KG1 (cell line): ENCODE measurements around the gene PTAFR.

Source experiments
- DNase-seq: peaks from one replicate; lab custom pipeline; 2025; lab: John Stamatoyannopoulos, UW

Gene PTAFR

DNA sequence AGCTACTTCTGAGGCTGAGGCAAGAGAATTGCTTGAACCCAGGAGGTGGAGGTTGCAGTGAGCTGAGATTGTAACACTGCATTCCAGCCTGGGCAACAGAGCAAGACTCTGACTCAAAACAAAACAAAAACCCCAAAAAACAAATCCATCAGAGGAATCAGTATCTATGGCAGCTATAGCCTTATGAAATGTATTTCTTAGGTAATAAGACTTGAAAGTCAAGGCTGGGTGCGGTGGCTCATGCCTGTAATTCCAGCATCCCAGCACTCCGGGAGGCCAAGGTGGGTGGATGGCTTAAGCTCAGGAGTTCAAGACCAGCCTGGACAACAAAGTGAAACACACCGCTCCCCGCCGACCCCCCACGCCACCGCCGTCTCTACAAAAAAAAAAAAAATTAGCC is 56.9 kb downstream of the PTAFR start:
- DNase-seq: no peak

DNA sequence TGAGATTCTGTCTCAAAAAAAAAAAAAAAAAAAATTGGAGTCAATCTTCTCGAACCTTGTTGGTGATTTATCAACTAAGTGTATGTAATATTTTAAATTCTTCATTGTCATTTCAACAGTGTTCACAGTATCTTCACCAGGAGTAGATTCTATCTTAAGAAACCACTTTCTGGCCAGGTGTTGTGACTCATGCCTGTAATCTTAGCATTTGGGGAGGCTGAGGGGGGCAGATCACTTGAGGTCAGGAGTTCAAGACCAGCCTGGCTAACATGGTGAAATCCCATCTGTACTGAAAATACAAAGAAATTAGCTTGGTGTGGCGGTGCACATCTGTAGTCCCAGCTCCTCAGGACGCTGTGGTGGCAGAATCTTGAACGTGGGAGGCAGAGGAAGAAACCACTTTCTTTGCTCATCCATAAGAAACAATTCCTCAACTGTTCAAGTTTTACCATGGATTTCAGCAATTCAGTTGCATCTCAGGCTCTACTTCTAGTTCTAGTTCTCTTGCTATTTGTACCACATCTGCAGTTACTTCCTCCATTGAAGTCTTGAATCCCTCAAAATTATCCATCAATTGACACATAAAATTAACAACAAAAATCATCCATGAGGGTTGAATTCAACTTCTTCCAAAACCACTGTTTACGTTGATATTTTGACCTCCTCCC is 57.7 kb downstream of the PTAFR start:
- DNase-seq: no peak

GRCh38 chr1:28115267-28115666 is 61.2 kb downstream of the PTAFR start:
- DNase-seq: peak; percentile 57

- no peak for DNase-seq
These were observed 61.6 kb downstream of the PTAFR start for GRCh38 chr1:28114844-28115243.

- DNase-seq: no peak
These were observed 63.3 kb downstream of the PTAFR start for GRCh38 chr1:28113242-28113572.

DNA sequence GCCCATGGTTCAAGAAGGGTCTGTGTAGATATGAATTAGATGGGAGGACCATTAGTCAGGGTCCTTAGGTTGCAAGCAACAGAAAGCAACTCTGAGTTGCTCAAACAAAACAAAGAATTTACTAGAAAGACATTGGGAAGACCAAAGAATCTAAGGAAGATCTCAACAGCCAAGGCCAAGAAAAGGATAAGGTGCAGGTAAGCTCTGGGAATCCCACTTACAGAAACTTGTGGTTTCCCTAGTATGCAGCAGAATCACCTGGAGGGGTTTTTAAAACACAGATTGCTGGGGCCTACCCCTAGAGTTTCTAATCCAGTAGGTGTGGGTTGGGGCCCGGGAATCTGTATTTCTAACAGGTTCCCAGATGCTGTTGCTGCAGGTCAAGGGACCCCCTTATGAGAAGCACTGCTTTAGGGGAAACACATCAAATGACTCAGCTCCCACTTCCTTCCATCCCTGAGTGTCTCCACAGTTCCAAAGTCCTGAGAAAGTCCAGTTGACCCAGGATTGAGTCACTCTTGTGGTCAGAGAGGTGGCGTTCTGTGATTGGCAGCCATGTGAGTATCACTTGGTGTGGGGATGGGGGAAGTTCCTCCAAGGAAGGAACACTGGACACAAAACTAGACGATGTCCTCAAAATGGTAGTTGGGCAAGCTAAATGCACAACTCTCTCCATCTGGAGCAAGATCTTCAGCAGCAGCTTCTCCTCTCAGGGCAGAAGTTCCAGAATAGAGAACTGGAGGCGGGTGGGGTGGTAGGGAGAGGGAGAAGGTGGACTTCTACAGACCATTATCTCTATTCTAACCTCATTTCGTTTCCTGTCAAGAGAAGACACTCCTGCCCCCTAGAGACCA is 63.9 kb downstream of the PTAFR start:
- no peak for DNase-seq

GRCh38 chr1:28111157-28111556 is 65.3 kb downstream of the PTAFR start:
- DNase-seq: no peak

GRCh38 chr1:28110555-28110954 is 65.9 kb downstream of the PTAFR start:
- no peak for DNase-seq

GRCh38 chr1:28109639-28110038 is 66.9 kb downstream of the PTAFR start:
- no peak for DNase-seq

GRCh38 chr1:28108001-28108400 is 68.5 kb downstream of the PTAFR start:
- DNase-seq: no peak

- no peak for DNase-seq
These were observed 71.5 kb downstream of the PTAFR start for GRCh38 chr1:28104866-28105467.

DNA sequence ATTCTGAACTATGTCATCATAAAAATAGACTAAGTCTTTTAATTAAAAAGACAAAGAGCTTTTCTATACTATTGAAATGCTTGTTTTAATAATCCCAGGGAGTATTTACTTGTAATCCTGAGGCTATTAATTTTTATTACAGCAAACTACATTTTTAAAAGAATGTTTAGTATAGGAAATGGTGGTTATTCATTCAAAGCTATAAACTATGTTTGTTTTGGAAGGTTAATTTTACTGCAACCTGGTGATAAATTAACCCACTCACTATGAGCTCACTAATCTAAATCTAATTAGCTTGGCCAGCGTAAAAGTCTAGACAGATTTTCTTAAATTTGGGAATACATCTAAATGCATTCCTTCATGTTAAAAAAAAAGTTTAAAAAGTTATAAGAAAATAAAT is 74.3 kb downstream of the PTAFR start:
- DNase-seq: no peak

- DNase-seq: no peak
These were observed 77.3 kb downstream of the PTAFR start for GRCh38 chr1:28099050-28099769.
